Measurements from ENCODE around the gene LRRC4C.

DNA sequence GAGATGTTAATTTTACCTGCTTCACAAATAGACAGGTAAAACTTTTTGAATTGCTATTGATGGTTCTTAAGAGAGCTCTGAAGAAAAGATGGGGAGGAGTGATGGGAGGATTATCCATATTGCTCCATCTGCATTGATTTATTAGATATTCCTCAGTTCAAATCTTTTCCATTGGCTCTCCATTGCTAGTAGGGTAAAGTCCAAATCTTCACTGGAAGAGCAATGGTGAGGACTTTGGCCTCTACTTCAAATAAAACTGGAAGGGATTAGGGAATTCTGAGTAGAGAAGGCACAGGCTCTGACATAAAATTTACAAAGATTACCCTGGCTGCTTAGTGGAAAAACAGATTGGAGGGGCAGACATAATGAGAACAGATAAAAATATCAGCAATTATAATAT lies 1024.1 kb downstream of the LRRC4C start:
- TF ChIP-seq, protein P1, sequence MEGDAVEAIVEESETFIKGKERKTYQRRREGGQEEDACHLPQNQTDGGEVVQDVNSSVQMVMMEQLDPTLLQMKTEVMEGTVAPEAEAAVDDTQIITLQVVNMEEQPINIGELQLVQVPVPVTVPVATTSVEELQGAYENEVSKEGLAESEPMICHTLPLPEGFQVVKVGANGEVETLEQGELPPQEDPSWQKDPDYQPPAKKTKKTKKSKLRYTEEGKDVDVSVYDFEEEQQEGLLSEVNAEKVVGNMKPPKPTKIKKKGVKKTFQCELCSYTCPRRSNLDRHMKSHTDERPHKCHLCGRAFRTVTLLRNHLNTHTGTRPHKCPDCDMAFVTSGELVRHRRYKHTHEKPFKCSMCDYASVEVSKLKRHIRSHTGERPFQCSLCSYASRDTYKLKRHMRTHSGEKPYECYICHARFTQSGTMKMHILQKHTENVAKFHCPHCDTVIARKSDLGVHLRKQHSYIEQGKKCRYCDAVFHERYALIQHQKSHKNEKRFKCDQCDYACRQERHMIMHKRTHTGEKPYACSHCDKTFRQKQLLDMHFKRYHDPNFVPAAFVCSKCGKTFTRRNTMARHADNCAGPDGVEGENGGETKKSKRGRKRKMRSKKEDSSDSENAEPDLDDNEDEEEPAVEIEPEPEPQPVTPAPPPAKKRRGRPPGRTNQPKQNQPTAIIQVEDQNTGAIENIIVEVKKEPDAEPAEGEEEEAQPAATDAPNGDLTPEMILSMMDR (IDR thresholded peaks at IDR 0.05), result no peak
- TF ChIP-seq POLR2A (IDR thresholded peaks at IDR 0.05), result no peak

Measured in Peyer's patch (tissue), 4 donors.